GM12875 (cell line): Measurements from ENCODE around the gene FBXL17.

Experiments
- H3K4me3 ChIP-seq: one replicate; pipeline ENCODE4 v1.5.1; 2011; ENCODE audit warnings: low read depth, low read length, control low read depth
- CTCF ChIP-seq: IDR thresholded peaks from 2 replicates; pipeline ENCODE4 v1.5.1; 2011; ENCODE audit warnings: low read depth, mild to moderate bottlenecking, control low read depth, inconsistent platforms, low read length, moderate library complexity, borderline replicate concordance; ENCODE audit not compliant: insufficient read depth

FBXL17 gene

GRCh38 chr5:108122702-108123101, 259.2 kb downstream of the FBXL17 start:
- TF ChIP-seq CTCF = no peak
- H3K4me3 ChIP-seq = no peak overlapping the region

- TF ChIP-seq CTCF = no peak
These were observed 262.9 kb downstream of the FBXL17 start for GRCh38 chr5:108118813-108119514.

DNA sequence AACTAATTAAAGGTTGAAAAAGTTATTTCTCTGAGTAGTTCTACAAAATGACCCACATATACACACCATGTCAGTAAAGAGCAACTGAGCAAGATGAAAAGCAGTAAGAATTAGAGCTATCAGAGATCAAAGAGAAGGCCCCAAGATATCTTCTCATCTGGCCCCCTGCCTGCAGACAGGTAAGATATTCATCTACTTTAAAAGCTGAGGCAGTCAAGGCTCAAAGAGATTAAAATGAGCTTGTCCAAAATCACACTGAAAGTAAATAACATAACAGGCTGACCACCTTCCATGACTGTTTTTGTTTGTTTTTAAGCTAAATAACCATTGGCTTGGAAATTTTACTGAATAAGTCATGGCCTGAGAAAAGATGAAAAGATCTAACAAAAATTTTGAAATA, 266.2 kb downstream of the FBXL17 start:
- no peak overlapping the region for H3K4me3 ChIP-seq
- TF ChIP-seq CTCF = no peak

More at GRCh38 chr5:108118813-108119514, 262.9 kb downstream of the FBXL17 start:
- no peak overlapping the region for H3K4me3 ChIP-seq

GRCh38 chr5:108113950-108114349, 267.9 kb downstream of the FBXL17 start:
- TF ChIP-seq CTCF = no peak
- H3K4me3 ChIP-seq = no peak overlapping the region

- no peak for TF ChIP-seq CTCF
- H3K4me3 ChIP-seq = no peak overlapping the region
These were observed 270.2 kb downstream of the FBXL17 start for GRCh38 chr5:108111736-108112135.

GRCh38 chr5:108109059-108109458, 272.8 kb downstream of the FBXL17 start:
- H3K4me3 ChIP-seq = no peak overlapping the region
- TF ChIP-seq CTCF = no peak

- no peak for TF ChIP-seq CTCF
- H3K4me3 ChIP-seq = no peak overlapping the region
These were observed 277.4 kb downstream of the FBXL17 start for GRCh38 chr5:108104448-108104847.
